HL-60 (cell line): Measurements from ENCODE around the gene TRAPPC3L.

Experiments
- GABPA ChIP-seq: IDR thresholded peaks from 2 replicates; pipeline ENCODE4 v1.6.1; 2012; ENCODE audit warnings: low read depth
- POLR2AphosphoS5 ChIP-seq: IDR thresholded peaks from 2 replicates; pipeline ENCODE4 v1.6.1; 2012; ENCODE audit warnings: low read depth
- TF ChIP-seq, protein P1 (sequence below): IDR thresholded peaks from one replicate; pipeline ENCODE4 v1.5.1; 2011; ENCODE audit warnings: low read length, control low read depth, inconsistent platforms; ENCODE audit not compliant: insufficient read depth

- TF ChIP-seq, protein P1, sequence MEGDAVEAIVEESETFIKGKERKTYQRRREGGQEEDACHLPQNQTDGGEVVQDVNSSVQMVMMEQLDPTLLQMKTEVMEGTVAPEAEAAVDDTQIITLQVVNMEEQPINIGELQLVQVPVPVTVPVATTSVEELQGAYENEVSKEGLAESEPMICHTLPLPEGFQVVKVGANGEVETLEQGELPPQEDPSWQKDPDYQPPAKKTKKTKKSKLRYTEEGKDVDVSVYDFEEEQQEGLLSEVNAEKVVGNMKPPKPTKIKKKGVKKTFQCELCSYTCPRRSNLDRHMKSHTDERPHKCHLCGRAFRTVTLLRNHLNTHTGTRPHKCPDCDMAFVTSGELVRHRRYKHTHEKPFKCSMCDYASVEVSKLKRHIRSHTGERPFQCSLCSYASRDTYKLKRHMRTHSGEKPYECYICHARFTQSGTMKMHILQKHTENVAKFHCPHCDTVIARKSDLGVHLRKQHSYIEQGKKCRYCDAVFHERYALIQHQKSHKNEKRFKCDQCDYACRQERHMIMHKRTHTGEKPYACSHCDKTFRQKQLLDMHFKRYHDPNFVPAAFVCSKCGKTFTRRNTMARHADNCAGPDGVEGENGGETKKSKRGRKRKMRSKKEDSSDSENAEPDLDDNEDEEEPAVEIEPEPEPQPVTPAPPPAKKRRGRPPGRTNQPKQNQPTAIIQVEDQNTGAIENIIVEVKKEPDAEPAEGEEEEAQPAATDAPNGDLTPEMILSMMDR: no peak
- no peak for TF ChIP-seq GABPA
- TF ChIP-seq POLR2AphosphoS5: no peak
These were observed 16.7 kb downstream of the TRAPPC3L start for GRCh38 chr6:116528780-116529179.
